Natural killer cell (primary cell): ENCODE data around the gene ZNF41. TPM values are rescaled to one million over a fixed set of nuclear protein-coding genes. Genes with fewer than 3 reads are reported as not detected.

ENCODE experiments used
- ATAC-seq, 3 donors: fragments of 150-1000 bp in 2 of 3; fragments of 200-7000 bp in 1 of 3; cut with Tn5 transposase; 1 replicate in 1 of 3; 2 replicates in 2 of 3; pipeline ENCODE4 v1.10.0; 2021; ENCODE audit warnings: mild to moderate bottlenecking in 2 of 3, moderate library complexity in 2 of 3
- DNase-seq, 2 donors: peaks; one replicate each; pipeline versions ENCODE4 v3.0.0 to v3.0.0-alpha.2; 2013 to 2021; ENCODE audit warnings: mixed read lengths in 1 of 2
- H3K27ac ChIP-seq: one replicate; pipeline ENCODE4 v1.5.1; 2013; ENCODE audit warnings: mild to moderate bottlenecking, low read length
- H3K27me3 ChIP-seq: one replicate; pipeline ENCODE4 v1.6.1; 2013; ENCODE audit warnings: low read length; ENCODE audit not compliant: control insufficient read depth, insufficient read depth
- H3K36me3 ChIP-seq: one replicate; pipeline ENCODE4 v1.6.1; 2013; ENCODE audit warnings: low read length; ENCODE audit not compliant: control insufficient read depth, insufficient read depth
- H3K4me1 ChIP-seq: one replicate; pipeline ENCODE4 v1.6.1; 2013; ENCODE audit warnings: low read length; ENCODE audit not compliant: control insufficient read depth, insufficient read depth
- H3K4me3 ChIP-seq: one replicate; pipeline ENCODE4 v1.5.1; 2013; ENCODE audit warnings: low read length
- H3K9me3 ChIP-seq: one replicate; pipeline ENCODE4 v1.6.1; 2013; ENCODE audit warnings: low read length; ENCODE audit not compliant: control insufficient read depth, insufficient read depth
- H3K27ac Mint-ChIP-seq, 2 donors: one replicate each; pipeline ENCODE4 v1.8.0; 2022; ENCODE audit warnings: mild to moderate bottlenecking in 2 of 2, mixed read lengths in 2 of 2, moderate library complexity in 1 of 2
- H3K27me3 Mint-ChIP-seq, 2 donors: one replicate each; pipeline ENCODE4 v1.8.0; 2022; ENCODE audit warnings: low read depth in 2 of 2, mixed read lengths in 2 of 2
- H3K36me3 Mint-ChIP-seq: one replicate; pipeline ENCODE4 v1.8.0; 2022; ENCODE audit warnings: mixed read lengths
- H3K4me1 Mint-ChIP-seq, 2 donors: one replicate each; pipeline ENCODE4 v1.8.0; 2022; ENCODE audit warnings: mixed read lengths in 2 of 2
- H3K4me3 Mint-ChIP-seq: one replicate; pipeline ENCODE4 v1.8.0; 2022; ENCODE audit warnings: mild to moderate bottlenecking, moderate library complexity, mixed read lengths
- H3K9me3 Mint-ChIP-seq, 2 donors: one replicate each; pipeline ENCODE4 v1.8.0; 2022; ENCODE audit warnings: mixed read lengths in 2 of 2
- WGBS: methylation state at CpG from one replicate; pipeline ENCODE4 v1.1.7; 2013; ENCODE audit warnings: missing lambda C conversion rate; ENCODE audit not compliant: insufficient coverage; 5-methylcytosine and 5-hydroxymethylcytosine counted together
- intact Hi-C: fragments of 100-400 bp; cut with micrococcal nuclease; formaldehyde crosslinking; loops from one replicate; pipeline ENCODE4 v1.14.2; 2022
- total RNA-seq, 4 donors: library from RNA; stranded (reverse); fragments of 120-200 nt in 1 of 4; gene quantifications; one replicate each; pipeline versions ENCODE4 v1.2.3 to v1.2.4, GENCODE V29; 2013 to 2022
- TF ChIP-seq, protein P1 (sequence below): fragments of 200-600 bp; IDR thresholded peaks from one replicate; pipeline ENCODE4 v1.8.0; 2022; ENCODE audit warnings: antibody characterized with exemption

The ZNF41 gene
- 10 to 100 TPM in 1 of 3 donors, 1 to 10 TPM in 2; 7.9 to 11.8 (median 10.0) TPM for total RNA-seq
- total RNA-seq (2013), result 22.6 TPM

DNA sequence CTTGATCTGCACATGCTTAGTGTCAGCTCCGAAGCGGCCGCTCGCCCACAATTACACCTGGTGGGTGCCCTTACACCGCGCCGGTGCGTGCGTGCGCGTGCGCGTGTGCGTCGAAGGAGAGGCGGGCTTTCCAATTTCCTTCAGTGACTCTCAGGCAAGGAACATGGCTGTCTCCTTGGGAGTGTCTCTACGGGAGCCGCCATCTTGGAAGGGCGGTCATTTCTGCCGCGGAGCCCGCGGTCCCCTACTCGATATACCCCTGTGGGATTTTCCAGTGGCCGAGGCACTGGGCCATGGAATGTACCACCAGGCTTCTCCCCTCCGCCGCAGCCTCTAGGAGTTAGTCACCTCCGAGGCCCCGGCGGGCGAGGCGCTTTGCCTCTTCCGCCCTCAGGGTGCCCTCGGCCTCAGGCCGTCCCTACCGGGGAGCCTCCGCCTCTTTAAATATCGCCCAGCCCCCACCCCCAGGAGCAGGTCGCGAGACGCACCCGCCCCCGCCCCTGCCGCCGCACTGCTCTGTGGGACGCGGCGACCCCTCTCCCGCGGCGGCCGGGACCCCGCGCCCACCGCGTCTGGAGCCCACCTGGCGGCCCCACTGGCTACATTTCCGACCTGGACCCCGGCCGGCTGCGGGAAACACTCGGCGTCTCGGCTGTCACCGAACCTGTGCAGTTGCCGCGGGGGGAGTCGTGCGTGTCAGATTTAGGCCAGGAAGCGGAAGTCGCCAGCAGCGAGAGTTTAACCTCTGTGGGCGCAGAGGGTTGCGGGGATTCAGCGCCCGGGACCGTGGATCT, at the start of gene ZNF41:
ZNF41 (minus strand) TSS at position 711 of the 794 bp plus-strand sequence. CDS start 15,741 bp downstream, outside the sequence.
- H3K27ac ChIP-seq, result peak within 1 kb of the TSS; percentile 96
- H3K27me3 ChIP-seq, result no peaks in the 10 kb centered on the region
- Mint-ChIP-seq H3K27ac (peak within 1 kb of the TSS; percentile 85), H3K27me3 (no peaks in the 10 kb centered on the region), H3K4me1 (peaks cover 21 to 28% of the 10 kb centered on the region in 2 donors), H3K9me3 (no peaks in the 10 kb centered on the region), H3K4me3 (peak within 1 kb of the TSS; percentile 88), H3K36me3 (no peaks in the 10 kb centered on the region)
- peak within 1 kb of the TSS; percentile 93 for H3K4me3 ChIP-seq
- peaks cover 11% of the 10 kb centered on the region for H3K4me1 ChIP-seq
- ATAC-seq (peak; percentile 78 to 93 (median 84)), DNase-seq (peak; percentile 64 to 90)
- WGBS, result 0% methylated on average over 75 of the region's 77 CpGs
- no peaks in the 10 kb centered on the region for H3K9me3 ChIP-seq
- intact Hi-C loops, result loop anchor here (2.0 to 10.0 kb wide), 2 partner anchors 24 to 118 kb away; no protein-coding TSS in a partner anchor
- H3K36me3 ChIP-seq, result no peaks in the 10 kb centered on the region
- TF ChIP-seq, protein P1, sequence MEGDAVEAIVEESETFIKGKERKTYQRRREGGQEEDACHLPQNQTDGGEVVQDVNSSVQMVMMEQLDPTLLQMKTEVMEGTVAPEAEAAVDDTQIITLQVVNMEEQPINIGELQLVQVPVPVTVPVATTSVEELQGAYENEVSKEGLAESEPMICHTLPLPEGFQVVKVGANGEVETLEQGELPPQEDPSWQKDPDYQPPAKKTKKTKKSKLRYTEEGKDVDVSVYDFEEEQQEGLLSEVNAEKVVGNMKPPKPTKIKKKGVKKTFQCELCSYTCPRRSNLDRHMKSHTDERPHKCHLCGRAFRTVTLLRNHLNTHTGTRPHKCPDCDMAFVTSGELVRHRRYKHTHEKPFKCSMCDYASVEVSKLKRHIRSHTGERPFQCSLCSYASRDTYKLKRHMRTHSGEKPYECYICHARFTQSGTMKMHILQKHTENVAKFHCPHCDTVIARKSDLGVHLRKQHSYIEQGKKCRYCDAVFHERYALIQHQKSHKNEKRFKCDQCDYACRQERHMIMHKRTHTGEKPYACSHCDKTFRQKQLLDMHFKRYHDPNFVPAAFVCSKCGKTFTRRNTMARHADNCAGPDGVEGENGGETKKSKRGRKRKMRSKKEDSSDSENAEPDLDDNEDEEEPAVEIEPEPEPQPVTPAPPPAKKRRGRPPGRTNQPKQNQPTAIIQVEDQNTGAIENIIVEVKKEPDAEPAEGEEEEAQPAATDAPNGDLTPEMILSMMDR, result no peak

DNA sequence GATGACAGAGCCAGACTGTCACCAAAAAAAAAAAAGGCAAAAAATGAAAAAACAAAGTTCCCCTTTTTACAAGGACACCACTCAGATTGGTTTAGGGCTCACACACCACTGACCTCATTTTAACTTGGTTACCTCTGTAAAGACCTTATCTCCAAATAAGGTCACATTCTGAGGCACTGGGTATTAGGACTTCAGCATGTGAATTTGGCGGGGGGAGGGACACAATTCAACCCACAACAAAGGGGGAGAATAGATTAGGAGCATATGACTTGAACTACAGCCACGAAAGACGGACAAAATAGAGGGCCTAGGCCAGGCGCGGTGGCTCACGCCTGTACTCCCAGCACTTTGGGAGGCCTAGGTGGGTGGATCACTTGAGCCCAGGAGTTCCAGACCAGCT, 47.0 kb upstream of the ZNF41 start:
- Histone ChIP-seq H3K4me1 (no peaks in the 10 kb centered on the region), H3K36me3 (no peaks in the 10 kb centered on the region), H3K27me3 (no peaks in the 10 kb centered on the region), H3K27ac (no peak overlapping the region), H3K4me3 (no peak overlapping the region), H3K9me3 (no peaks in the 10 kb centered on the region)
- DNase-seq (no peak), ATAC-seq (no peak)
- Mint-ChIP-seq H3K4me3 (no peak overlapping the region), H3K36me3 (no peaks in the 10 kb centered on the region), H3K27me3 (no peaks in the 10 kb centered on the region), H3K9me3 (no peaks in the 10 kb centered on the region), H3K4me1 (no peaks in the 10 kb centered on the region), H3K27ac (peak overlapping the region in 1 of 2 donors; percentile 29)
- intact Hi-C loops, result no loop called here
- 77% methylated on average over 5 of the region's 6 CpGs for WGBS
- TF ChIP-seq, protein P1, result no peak

DNA sequence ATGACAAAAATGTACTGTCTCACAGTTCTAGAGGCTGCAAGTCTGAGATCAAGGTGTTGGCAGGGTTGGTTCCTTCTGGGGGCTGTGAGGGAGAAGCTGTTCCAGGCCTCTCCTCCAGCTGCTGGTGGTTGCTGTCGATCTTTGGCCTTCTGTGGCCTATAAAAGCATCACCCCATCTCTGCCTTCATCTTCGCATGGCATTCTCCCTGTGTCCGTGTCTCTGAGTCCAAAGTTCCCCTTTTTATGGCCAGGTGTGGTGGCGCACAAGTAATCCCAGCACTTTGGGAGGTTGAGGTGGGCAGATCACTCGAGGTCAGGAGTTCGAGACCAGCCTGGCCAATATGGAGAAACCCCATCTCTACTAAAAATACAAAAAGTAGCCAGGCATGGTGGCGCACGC, 46.5 kb upstream of the ZNF41 start:
- Mint-ChIP-seq H3K9me3 (no peaks in the 10 kb centered on the region), H3K27ac (no peak overlapping the region), H3K36me3 (no peaks in the 10 kb centered on the region), H3K4me3 (no peak overlapping the region), H3K27me3 (no peaks in the 10 kb centered on the region), H3K4me1 (no peaks in the 10 kb centered on the region)
- Histone ChIP-seq H3K36me3 (no peaks in the 10 kb centered on the region), H3K27me3 (no peaks in the 10 kb centered on the region), H3K27ac (no peak overlapping the region), H3K4me3 (no peak overlapping the region), H3K9me3 (no peaks in the 10 kb centered on the region), H3K4me1 (no peaks in the 10 kb centered on the region)
- TF ChIP-seq, protein P1, result no peak
- no peak for ATAC-seq
- WGBS, result 86% methylated on average over 6 of the region's 8 CpGs
- intact Hi-C loops, result loop anchor here (10.0 kb wide), 1 partner anchor 145 kb away; no protein-coding TSS in a partner anchor
- no peak for DNase-seq
